GM18519 (cell line): ENCODE data around the gene RSRC1.
"Not testable (repeated sequence)": the region's sequence is repeated elsewhere in the genome, so short reads cannot be mapped to it uniquely, and the experiment has no call there.

ENCODE experiments used
- ATAC-seq: cut with Tn5 transposase; IDR thresholded peaks from one replicate; pipeline ENCODE4 v1.9.1; 2021; ENCODE audit warnings: mild to moderate bottlenecking, moderate library complexity; ENCODE audit not compliant: unreplicated experiment, low FRiP score

The RSRC1 gene

GRCh38 chr3:158494673-158495072 is 384.8 kb downstream of the RSRC1 start:
- ATAC-seq: no peak

DNA sequence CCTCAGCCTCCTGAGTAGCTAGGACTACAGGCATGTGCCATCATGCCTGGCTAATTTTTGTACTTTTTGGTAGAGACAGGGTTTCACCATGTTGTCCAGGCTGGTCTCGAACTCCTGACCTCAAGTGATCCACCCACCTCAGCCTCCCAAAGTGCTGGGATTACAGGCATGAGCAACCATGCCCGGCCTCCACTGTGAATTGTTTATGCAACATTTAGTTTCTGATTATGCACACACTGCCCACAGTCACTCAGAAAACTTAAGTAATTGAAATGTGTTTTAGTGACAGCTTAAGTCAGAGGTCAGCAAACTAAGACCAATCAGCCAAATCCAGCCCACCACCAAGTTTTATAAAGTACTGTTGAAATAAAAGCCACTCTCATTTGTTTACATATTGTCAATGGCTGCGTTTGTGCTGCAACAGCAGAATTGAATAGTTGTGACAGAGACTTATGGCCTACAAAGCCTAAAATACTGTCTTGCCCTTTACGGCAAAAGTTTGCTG is 385.6 kb downstream of the RSRC1 start:
- ATAC-seq: not testable (repeated sequence)

DNA sequence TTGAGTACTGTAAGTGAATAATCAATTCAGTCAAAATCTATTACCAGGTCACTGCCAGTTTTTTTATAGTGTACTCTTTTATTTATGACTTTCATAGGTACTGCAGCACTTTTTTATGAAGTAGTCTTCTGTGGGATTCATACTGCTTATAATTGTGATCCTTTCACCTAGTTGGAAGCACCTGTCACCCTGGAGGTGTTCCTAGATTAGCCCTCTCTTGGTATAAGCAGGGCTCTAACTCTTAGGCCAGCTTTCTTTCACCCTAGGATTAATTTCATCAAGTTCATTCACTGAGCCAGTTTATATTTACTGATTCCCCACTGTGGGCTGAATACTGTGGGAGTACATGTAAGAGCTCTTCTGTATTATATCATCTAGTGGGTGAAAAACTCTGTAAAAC is 395.2 kb downstream of the RSRC1 start:
- no peak for ATAC-seq

DNA sequence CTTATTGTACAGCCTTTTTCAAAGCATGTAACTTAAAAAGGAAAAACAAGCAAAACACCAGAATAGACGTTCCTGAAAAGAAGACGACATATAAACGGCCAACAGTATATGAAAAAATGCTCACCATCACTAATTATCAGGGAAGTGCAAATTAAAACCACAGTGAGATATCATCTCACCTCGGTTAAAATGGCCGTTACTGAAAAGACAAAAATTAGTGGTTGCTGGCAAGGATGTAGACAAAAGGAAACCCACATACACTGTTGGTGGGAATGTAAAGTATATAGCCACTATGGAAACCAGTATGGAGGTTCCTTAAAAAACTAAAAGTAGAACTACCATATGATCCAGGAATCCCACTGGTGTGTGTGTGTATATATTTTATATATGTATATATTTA is 396.6 kb downstream of the RSRC1 start:
- no peak for ATAC-seq

DNA sequence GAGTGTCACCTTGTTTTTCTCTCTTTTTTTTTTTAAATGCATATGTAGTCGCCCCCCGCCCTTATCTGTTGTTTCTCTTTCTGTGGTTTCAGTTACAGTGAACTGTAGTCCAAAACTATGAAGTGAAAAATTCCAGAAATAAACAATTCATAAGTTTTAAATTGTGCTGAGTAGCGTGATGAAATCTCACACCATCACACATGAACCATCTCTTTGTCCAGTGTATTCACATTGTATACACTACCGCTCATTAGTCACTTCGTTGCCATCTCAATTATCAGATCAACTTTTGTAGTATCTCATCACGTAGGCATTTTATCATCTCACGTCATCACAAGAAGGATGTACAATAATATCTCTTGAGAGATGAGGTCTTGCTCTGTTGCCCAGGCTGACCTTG is 398.6 kb downstream of the RSRC1 start:
- no peak for ATAC-seq

GRCh38 chr3:158509891-158510290 is 400.0 kb downstream of the RSRC1 start:
- no peak for ATAC-seq

DNA sequence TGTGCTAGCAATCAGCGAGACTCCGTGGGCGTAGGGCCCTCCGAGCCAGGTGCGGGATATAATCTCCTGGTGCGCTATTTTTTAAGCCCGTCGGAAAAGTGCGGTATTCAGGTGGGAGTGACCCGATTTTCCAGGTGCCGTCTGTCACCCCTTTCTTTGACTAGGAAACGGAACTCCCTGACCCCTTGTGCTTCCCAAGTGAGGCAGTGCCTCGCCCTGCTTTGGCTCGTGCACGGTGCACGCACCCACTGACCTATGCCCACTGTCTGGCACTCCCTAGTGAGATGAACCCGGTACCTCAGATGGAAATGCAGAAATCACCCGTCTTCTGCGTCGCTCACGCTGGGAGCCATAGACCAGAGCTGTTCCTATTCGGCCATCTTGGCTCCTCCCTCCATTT is 406.8 kb downstream of the RSRC1 start:
- ATAC-seq: not testable (repeated sequence)

DNA sequence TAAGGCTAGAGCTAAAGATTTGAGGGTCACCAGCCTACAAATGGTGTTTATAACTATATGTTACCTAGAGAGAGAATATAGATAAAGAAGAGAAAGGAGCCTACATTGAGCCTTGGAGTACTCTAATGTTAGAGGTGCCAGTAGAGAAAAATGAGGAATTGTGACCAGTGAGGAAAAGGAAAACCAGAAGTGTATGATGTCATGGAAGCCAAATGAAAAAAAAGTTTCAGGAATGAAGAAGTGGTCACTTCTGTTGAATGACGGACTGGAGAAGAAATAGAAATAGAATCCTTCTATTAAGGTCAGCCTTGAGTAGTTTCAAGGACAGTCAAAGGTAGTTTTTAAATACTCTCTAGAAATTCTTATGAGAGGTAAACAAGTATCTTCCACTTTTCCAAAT is 409.9 kb downstream of the RSRC1 start:
- ATAC-seq: no peak

DNA sequence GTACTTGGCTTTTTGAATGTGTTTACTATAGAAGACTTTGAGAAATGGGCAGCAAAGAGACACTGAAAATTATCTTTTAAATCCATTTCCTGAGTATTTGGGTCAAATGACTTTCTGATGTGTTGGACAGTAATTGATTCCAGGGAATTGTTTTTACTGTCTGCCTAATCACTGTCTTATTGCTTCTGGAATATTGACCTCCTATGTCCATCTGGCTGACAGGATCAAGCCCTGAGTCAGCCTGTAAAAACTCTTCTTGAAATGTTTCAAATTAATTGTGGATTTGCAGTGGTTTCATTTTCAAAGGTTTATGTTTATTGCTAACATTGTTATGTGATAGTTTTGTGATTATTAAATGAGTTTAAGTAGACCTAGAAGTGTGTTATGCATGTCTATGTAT is 410.5 kb downstream of the RSRC1 start:
- ATAC-seq: no peak

GRCh38 chr3:158522221-158523136 is 412.6 kb downstream of the RSRC1 start:
- no peak for ATAC-seq

GRCh38 chr3:158528076-158528674 is 418.3 kb downstream of the RSRC1 start:
- ATAC-seq: no peak

DNA sequence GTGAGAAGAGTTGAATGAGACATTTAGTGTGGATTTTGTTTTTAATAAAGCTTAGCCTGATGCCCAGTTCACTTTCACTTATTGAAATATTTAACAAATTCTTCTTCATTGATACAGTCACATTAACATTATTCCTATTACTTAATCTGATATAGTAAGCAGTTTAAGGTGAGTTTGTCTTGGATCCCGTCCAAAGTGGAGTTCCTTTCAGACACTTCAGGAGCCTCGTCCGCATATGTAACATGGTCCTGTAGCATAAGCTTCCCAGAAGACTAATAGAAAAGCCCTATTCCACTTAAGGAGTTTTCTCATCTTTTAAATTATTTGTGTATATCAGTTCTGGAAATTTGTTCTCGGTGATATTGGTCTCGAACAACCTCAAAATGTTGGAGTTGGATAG is 421.4 kb downstream of the RSRC1 start:
- no peak for ATAC-seq

DNA sequence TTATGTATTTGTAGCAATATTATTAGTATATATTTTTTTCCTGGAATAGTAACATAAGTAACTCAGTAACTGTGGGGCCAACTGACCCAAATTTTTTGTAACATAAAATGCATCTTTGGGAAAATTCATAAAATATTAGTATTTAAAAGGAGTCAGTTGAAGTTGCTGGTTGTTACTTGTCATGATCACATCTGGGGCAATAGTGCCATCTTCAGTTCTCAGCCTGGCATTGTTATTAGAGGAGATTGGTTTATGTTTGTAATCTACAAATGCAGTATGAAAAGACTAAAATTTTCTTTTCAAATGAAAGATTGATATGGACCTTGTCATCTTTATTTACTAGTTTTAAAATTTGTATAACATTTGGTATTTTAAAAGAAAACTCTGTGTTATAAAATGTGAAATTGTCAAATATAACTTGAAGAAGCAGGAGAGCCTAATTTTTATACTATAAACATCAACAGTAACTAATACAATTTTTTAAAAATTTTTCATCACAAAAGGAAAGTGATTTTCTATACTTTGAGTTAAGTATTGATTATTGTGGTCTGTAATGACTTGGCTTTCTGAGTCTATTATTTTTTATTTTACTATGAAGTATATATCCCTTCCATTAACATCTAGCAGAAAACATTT is 422.3 kb downstream of the RSRC1 start:
- ATAC-seq: no peak

DNA sequence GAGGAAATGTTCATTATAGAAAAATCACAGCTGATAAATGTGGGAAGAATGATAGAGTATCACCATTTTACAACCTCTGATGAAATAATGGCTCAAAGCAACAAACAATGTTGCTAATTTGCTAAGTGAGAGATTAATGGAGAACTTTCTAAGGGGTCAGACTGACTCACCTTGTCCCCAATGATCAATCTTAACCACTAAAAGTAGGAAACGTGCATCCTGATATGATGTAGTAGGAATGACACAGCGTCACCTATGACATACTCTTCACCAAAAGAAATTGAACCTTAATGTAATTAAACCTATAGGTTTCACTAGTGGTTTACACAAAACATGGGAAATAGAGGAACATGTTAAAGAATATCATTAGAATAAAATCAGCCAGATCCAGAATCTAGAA is 426.0 kb downstream of the RSRC1 start:
- no peak for ATAC-seq

DNA sequence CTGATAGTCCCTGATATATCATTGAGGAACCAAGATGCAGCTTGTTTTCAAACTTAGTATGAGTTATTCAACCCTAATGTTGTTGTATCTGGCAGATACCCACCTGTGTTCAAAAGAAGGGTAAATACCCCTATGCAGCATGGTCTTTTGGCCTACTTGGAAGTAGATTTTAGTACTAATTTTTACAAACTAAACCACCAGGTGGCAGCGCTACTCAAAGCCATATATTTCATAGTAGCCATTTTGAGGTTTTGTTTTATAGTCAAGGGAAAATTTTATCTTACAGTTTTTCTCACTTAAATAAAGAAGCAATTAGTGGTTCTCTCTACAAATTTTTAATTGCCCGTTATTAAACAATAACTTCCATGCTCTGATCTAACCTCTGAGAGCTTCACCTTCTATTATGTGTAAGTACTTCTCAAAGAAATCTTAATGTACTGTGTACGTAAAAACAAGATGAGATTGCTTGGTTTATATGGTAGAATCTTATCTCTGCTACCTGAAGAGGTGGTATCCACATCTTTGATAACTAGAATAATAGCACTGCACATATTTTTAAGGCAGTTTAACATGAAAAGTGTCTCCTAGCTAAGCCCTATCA is 429.6 kb downstream of the RSRC1 start:
- ATAC-seq: peak; percentile 51

GRCh38 chr3:158540066-158540465 is 430.2 kb downstream of the RSRC1 start:
- no peak for ATAC-seq

- ATAC-seq: no peak
Measured at GRCh38 chr3:158548691-158549090, 438.8 kb downstream of the RSRC1 start.

DNA sequence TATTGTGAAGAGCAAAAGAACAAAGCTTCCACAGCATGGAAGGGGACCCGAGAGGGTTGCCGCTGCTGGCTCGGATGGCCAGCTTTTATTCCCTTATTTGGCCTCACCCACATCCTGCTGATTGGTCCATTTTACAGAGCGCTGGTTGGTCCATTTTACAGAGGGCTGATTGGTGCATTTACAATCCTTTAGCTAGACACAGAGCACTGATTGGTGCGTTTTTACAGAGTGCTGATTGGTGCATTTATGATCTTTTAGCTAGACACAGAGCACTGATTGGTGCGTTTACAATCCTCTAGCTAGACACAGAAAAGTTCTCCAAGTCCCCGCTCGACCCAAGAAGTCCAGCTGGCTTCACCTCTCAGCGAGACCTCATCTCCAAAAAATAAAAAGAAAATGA is 440.0 kb downstream of the RSRC1 start:
- ATAC-seq: not testable (repeated sequence)

DNA sequence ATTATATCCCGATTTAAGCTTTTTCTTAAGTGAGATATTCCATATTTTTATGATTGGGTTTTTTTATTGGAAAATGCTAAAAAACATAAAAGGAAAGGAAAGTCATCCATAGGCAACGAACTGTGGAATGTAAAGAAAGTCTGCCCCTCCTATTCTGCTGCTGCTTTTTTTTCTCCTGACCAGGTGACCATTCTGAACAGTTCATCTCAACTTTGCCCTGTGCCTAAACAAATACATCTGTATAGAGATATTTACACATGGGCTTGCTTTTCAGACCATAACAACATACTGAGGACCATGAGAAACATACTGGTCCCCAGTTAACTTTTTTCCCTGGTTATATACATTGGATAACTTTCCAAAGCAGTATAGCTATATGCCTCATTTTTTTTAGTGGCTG is 442.2 kb downstream of the RSRC1 start:
- ATAC-seq: no peak

GRCh38 chr3:158559504-158559903 is 449.6 kb downstream of the RSRC1 start:
- no peak for ATAC-seq

GRCh38 chr3:158560979-158561378 is 451.1 kb downstream of the RSRC1 start:
- no peak for ATAC-seq
